ENCODE measurements around the gene GAN. TPM values are rescaled to one million over a fixed set of nuclear protein-coding genes. Genes with fewer than 3 reads are reported as not detected.

Gene GAN
- total and polyA plus RNA-seq, 2 donors (not counting 1 experiment from before 2014, with no cell fraction given) = 3.3 to 5.1 TPM

DNA sequence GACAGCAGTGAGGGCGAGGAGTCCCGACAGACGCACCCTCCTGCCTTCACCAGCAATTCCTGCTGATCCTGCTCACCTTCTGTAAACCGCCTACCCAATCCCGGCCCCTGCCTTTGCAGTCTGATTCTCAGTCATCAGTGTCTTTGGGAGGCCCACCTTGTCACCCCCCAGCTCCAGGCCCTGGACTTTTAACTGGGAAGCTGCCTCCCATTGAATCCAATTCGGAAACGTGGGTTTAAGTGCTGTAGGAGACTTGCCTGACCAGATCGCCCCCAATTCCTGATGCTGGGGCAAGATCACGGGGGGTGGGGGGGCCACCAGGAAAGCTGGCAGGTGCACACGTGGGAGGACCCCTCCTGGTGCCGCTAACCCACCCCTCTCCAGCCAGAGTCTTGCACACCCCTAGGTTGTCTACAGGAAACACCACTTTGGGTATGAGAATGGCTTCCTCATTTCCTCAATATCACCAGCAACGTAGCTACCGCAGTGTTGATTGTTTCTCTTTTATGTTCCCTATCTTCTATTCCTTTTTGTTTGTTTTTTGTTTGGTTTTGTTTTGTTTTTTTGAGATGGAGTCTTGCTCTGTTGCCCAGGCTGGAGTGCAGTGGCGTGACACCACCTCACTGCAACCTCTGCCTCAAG, 83.2 kb downstream of the GAN start:
- H3K9me3 ChIP-seq (ENCODE audit: control insufficient read depth, insufficient read depth, low read depth, low read length) = no peaks in the 10 kb centered on the region
- no peaks in the 10 kb centered on the region for H3K79me2 ChIP-seq (ENCODE audit: control insufficient read depth, insufficient read depth, low read length)
- TF ChIP-seq EZH2 (IDR thresholded peaks at IDR 0.05; ENCODE audit: low read length, missing control alignments) (no peak), CTCF (conservative IDR thresholded peaks at IDR 0.05 in 1 of 2, IDR thresholded peaks at IDR 0.05 in 1 of 2; ENCODE audit: low read depth in 1 of 2, low read length in 2 of 2) (no peak)
- H4K20me1 ChIP-seq (ENCODE audit: control insufficient read depth, extremely low read depth, insufficient read depth, low read length) = no peaks in the 10 kb centered on the region
- no peak overlapping the region for H3K27ac ChIP-seq (ENCODE audit: insufficient read depth, low read length)
- H3K27me3 ChIP-seq (ENCODE audit: control insufficient read depth, insufficient read depth, low read length) = no peaks in the 10 kb centered on the region
- no peaks in the 10 kb centered on the region for H3K4me1 ChIP-seq (ENCODE audit: control insufficient read depth, extremely low read depth, insufficient read depth, low read length)
- H3K4me2 ChIP-seq (ENCODE audit: extremely low read depth, insufficient read depth, low read length) = no peak overlapping the region
- no peaks in the 10 kb centered on the region for H3K36me3 ChIP-seq (ENCODE audit: control insufficient read depth, insufficient read depth, low read length)
- H3K9ac ChIP-seq (ENCODE audit: insufficient read depth, low read length) = no peak overlapping the region
- H2AFZ ChIP-seq (ENCODE audit: low read length) = no peak overlapping the region
- no peak overlapping the region for H3K4me3 ChIP-seq (replicated peaks in 1 of 4; ENCODE audit: control extremely low read depth in 1 of 4, insufficient read depth in 1 of 4, low read depth in 3 of 4, low read length in 4 of 4)
- no peak for DNase-seq (ENCODE audit: low read depth in 2 of 2)

DNA sequence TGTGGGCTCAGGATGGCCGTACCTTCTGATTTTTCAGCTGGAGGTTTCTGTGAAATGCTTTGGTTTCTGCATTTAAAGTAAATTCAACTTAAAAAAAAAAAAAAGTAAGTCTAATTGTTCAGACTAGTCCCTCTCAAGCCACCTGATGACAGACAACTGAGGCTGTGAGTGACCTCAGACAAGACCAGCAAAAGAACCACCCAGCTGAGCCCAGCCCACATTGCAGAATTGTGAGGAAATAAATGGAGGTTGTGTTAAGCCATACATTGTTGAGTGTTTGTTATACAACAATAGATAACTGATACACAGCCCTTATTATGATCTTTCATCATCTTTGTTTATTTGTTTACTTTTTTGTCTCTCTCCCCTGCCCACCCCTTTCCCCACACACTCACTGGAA, 85.1 kb downstream of the GAN start:
- Histone ChIP-seq H3K9me3 (ENCODE audit: control insufficient read depth, insufficient read depth, low read depth, low read length) (no peaks in the 10 kb centered on the region), H3K4me2 (ENCODE audit: extremely low read depth, insufficient read depth, low read length) (no peak overlapping the region), H3K27ac (ENCODE audit: insufficient read depth, low read length) (no peak overlapping the region), H4K20me1 (ENCODE audit: control insufficient read depth, extremely low read depth, insufficient read depth, low read length) (no peaks in the 10 kb centered on the region), H3K4me3 (replicated peaks in 1 of 4; ENCODE audit: control extremely low read depth in 1 of 4, insufficient read depth in 1 of 4, low read depth in 3 of 4, low read length in 4 of 4) (no peak overlapping the region), H3K4me1 (ENCODE audit: control insufficient read depth, extremely low read depth, insufficient read depth, low read length) (peaks cover 3% of the 10 kb centered on the region), H3K27me3 (ENCODE audit: control insufficient read depth, insufficient read depth, low read length) (no peaks in the 10 kb centered on the region), H2AFZ (ENCODE audit: low read length) (no peak overlapping the region), H3K79me2 (ENCODE audit: control insufficient read depth, insufficient read depth, low read length) (no peaks in the 10 kb centered on the region), H3K36me3 (ENCODE audit: control insufficient read depth, insufficient read depth, low read length) (no peaks in the 10 kb centered on the region), H3K9ac (ENCODE audit: insufficient read depth, low read length) (no peak overlapping the region)
- TF ChIP-seq CTCF (conservative IDR thresholded peaks at IDR 0.05 in 1 of 2, IDR thresholded peaks at IDR 0.05 in 1 of 2; ENCODE audit: low read depth in 1 of 2, low read length in 2 of 2) (no peak), EZH2 (IDR thresholded peaks at IDR 0.05; ENCODE audit: low read length, missing control alignments) (no peak)
- no peak for DNase-seq (ENCODE audit: low read depth in 2 of 2)

DNA sequence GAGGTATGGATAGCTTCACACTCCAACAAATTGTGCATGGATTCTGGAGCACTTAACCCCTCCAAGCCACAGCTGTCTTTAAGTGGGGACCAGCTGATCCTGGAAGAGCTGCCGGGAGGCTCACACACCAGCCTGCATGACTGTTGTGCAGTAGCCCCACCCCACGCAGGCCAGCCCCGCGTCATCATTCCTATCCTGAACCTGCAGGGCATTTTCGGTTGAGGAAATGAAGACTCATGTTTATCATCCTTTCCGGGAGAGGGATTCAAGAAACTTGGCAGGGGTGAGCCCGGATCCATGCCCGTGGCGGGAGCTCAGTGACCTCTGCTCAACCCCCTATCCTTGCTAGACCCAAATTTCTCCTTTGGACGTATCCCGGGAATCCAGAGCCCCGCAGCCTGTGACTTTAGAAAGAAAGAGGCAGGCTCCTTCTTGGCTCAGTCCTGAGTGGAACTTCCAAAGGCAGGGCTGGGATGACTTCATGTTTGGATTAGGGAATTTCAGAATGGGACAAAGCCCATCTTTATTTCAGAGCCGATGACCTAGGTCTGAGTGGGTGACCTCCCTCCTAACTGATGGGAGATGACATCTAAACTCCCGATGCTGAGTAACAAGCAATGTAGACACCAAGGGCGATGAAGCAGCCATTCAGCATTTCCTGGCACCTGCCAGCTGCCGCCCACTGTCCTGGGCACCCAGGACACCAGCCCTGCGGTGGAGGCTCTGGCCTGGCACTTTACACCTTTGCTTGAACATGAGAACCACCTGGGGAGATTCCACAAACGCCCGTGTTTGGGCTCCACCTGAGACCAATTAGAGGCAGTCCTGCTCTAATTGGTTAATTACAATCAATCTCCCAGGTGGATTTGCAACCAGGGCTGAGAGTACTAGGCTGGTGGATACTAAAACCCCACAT, 86.5 kb downstream of the GAN start:
- no peak overlapping the region for H3K4me3 ChIP-seq (replicated peaks in 1 of 4; ENCODE audit: control extremely low read depth in 1 of 4, insufficient read depth in 1 of 4, low read depth in 3 of 4, low read length in 4 of 4)

More for the DNA sequence above, 86.5 kb downstream of the GAN start:
- no peaks in the 10 kb centered on the region for H3K36me3 ChIP-seq (ENCODE audit: control insufficient read depth, insufficient read depth, low read length)
- DNase-seq (ENCODE audit: low read depth in 2 of 2) = peak; percentile 11 to 73
- H3K4me2 ChIP-seq (ENCODE audit: extremely low read depth, insufficient read depth, low read length) = peak overlapping the region; percentile 38
- H3K79me2 ChIP-seq (ENCODE audit: control insufficient read depth, insufficient read depth, low read length) = no peaks in the 10 kb centered on the region
- no peak overlapping the region for H2AFZ ChIP-seq (ENCODE audit: low read length)
- no peaks in the 10 kb centered on the region for H3K9me3 ChIP-seq (ENCODE audit: control insufficient read depth, insufficient read depth, low read depth, low read length)
- no peaks in the 10 kb centered on the region for H4K20me1 ChIP-seq (ENCODE audit: control insufficient read depth, extremely low read depth, insufficient read depth, low read length)
- peaks cover 4% of the 10 kb centered on the region for H3K4me1 ChIP-seq (ENCODE audit: control insufficient read depth, extremely low read depth, insufficient read depth, low read length)
- no peaks in the 10 kb centered on the region for H3K27me3 ChIP-seq (ENCODE audit: control insufficient read depth, insufficient read depth, low read length)
- TF ChIP-seq CTCF (conservative IDR thresholded peaks at IDR 0.05 in 1 of 2, IDR thresholded peaks at IDR 0.05 in 1 of 2; ENCODE audit: low read depth in 1 of 2, low read length in 2 of 2) (no peak), EZH2 (IDR thresholded peaks at IDR 0.05; ENCODE audit: low read length, missing control alignments) (no peak)
- H3K27ac ChIP-seq (ENCODE audit: insufficient read depth, low read length) = no peak overlapping the region
- no peak overlapping the region for H3K9ac ChIP-seq (ENCODE audit: insufficient read depth, low read length)

All from fibroblast of lung (primary cell).